ENCODE results near the gene YY2. TPM values are rescaled to one million over a fixed set of nuclear protein-coding genes. Genes with fewer than 3 reads are reported as not detected.

YY2 gene
- total and polyA plus RNA-seq, 2 of the 8 experiments (the other 6 are each of a cell fraction or from before 2014, with no cell fraction given): 0.60 to 1.5 TPM

- H3K18ac ChIP-seq (ENCODE audit: extremely low read depth, low read length): no peak overlapping the region
- no peak for FAIRE-seq
- no peak for TF ChIP-seq JUND (IDR thresholded peaks at IDR 0.05; ENCODE audit: low read length)
- no peak for TF ChIP-seq POU5F1 (IDR thresholded peaks at IDR 0.05; ENCODE audit: low read depth, low read length)
- no peak for TF ChIP-seq YY1 (IDR thresholded peaks at IDR 0.05; ENCODE audit: low read depth, low read length)
- TF ChIP-seq TAF7 (optimal IDR thresholded peaks at IDR 0.05; ENCODE audit: borderline replicate concordance, low read depth, low read length): no peak
- no peak for TF ChIP-seq SIRT6 (IDR thresholded peaks at IDR 0.05; ENCODE audit: low read length)
- TF ChIP-seq RXRA (IDR thresholded peaks at IDR 0.05; ENCODE audit: insufficient read depth, low read depth, low read length): no peak
- no peak for TF ChIP-seq RFX5 (IDR thresholded peaks at IDR 0.05; ENCODE audit: borderline replicate concordance, low read depth, low read length)
- no peak; a peak in 1 of 4 replicates for TF ChIP-seq RAD21 (IDR thresholded peaks at IDR 0.05 in 1 of 2, conservative IDR thresholded peaks at IDR 0.05 in 1 of 2; ENCODE audit: low read depth in 2 of 2, low read length in 2 of 2)
- no peak for TF ChIP-seq ATF3 (IDR thresholded peaks at IDR 0.05; ENCODE audit: insufficient read depth, low read depth, low read length)
- TF ChIP-seq CBX8 (IDR thresholded peaks at IDR 0.05; ENCODE audit: borderline replicate concordance, low read depth, low read length): no peak
- TF ChIP-seq BCL11A (IDR thresholded peaks at IDR 0.05; ENCODE audit: low read depth in 2 of 2, low read length in 2 of 2): no peak
Measured at GRCh38 chrX:21837056-21837455, 18.7 kb upstream of the YY2 start.

More at GRCh38 chrX:21837056-21837455, 18.7 kb upstream of the YY2 start:
- ChIA-PET POLR2A (ENCODE audit: partially characterized antibody) (no interaction called here), CTCF (ENCODE audit: partially characterized antibody) (interaction anchor here (0.9 to 2.2 kb wide), 2 partner anchors 25 to 138 kb away, joined by 3 to 5 read pairs; no protein-coding TSS in a partner anchor)
- H4K8ac ChIP-seq (ENCODE audit: extremely low read depth, insufficient read depth, low read length): no peak overlapping the region
- H3K4me2 ChIP-seq (ENCODE audit: insufficient read depth in 1 of 2, low read depth in 2 of 2, low read length in 2 of 2): no peak overlapping the region
- H3K79me1 ChIP-seq (ENCODE audit: low read depth, low read length): no peaks in the 10 kb centered on the region
- H2BK20ac ChIP-seq (ENCODE audit: low read length): no peak overlapping the region
- no peaks in the 10 kb centered on the region for H4K20me1 ChIP-seq (replicated peaks in 1 of 2; ENCODE audit: control insufficient read depth in 1 of 2, insufficient read depth in 2 of 2, low read length in 2 of 2)
- no peak overlapping the region for H4K5ac ChIP-seq (ENCODE audit: insufficient read length, low read depth, low read length)
- H2BK12ac ChIP-seq (ENCODE audit: low read depth, low read length): no peak overlapping the region
- no peak overlapping the region for H3K56ac ChIP-seq (replicated peaks; ENCODE audit: insufficient read length, low read depth, low read length)
- no peak overlapping the region for H2AFZ ChIP-seq (ENCODE audit: low read length)
- no peaks in the 10 kb centered on the region; a peak in 1 of 7 replicates for H3K4me1 ChIP-seq (replicated peaks in 1 of 4; ENCODE audit: control insufficient read depth in 3 of 4, insufficient read depth in 4 of 4, low read length in 3 of 4)
- no peak overlapping the region for H3K4ac ChIP-seq (replicated peaks; ENCODE audit: insufficient read length, low read depth, low read length)
- no peak overlapping the region for H2BK120ac ChIP-seq (replicated peaks; ENCODE audit: low read depth, low read length)
- H3K27me3 ChIP-seq (replicated peaks in 1 of 4; ENCODE audit: control insufficient read depth in 3 of 4, extremely low read depth in 1 of 4, insufficient read depth in 3 of 4, low read length in 3 of 4): no peaks in the 10 kb centered on the region
- no peak overlapping the region for H3K27ac ChIP-seq (ENCODE audit: low read depth, low read length)
- H3K9me3 ChIP-seq (ENCODE audit: insufficient read depth in 2 of 2, low read depth in 1 of 2, low read length in 1 of 2): no peaks in the 10 kb centered on the region
- no peak overlapping the region for H3K14ac ChIP-seq (ENCODE audit: insufficient read length)
- no peaks in the 10 kb centered on the region for H3K36me3 ChIP-seq (ENCODE audit: control insufficient read depth in 2 of 4, insufficient read depth in 4 of 4, low read length in 3 of 4)
- H3K23me2 ChIP-seq (ENCODE audit: low read depth, low read length): no peaks in the 10 kb centered on the region
- no peak overlapping the region for H2BK15ac ChIP-seq (ENCODE audit: low read length)
- 92% methylated on average over 2 of the region's 2 CpGs; no CpG with 5 or more reads in 1 of the 2 experiments for WGBS, 2 experiments (ENCODE audit: extremely low coverage in 1 of 2, insufficient coverage in 1 of 2, insufficient read length in 1 of 2, insufficient replicate concordance in 2 of 2, low coverage in 1 of 2, low lambda C conversion rate in 2 of 2, missing lambda C conversion rate in 1 of 2)
- no peak overlapping the region for H3K23ac ChIP-seq (ENCODE audit: insufficient read length)
- H2BK5ac ChIP-seq (ENCODE audit: low read depth, low read length): no peak overlapping the region
- no peak overlapping the region for H3K9ac ChIP-seq (replicated peaks in 1 of 4; ENCODE audit: extremely low read depth in 1 of 4, low read depth in 3 of 4, low read length in 3 of 4)
- no peak overlapping the region for H3K4me3 ChIP-seq (ENCODE audit: extremely low read depth in 1 of 4, insufficient read depth in 2 of 4, low read depth in 3 of 4, low read length in 4 of 4)
- no peak overlapping the region for H2AK5ac ChIP-seq (ENCODE audit: low read depth, low read length)
- no peak overlapping the region for H4K91ac ChIP-seq (replicated peaks; ENCODE audit: insufficient read length, low read length)
- peaks cover 0 to 7% of the 10 kb centered on the region in 2 experiments; a peak in 2 of 4 replicates for H3K79me2 ChIP-seq (ENCODE audit: control insufficient read depth in 1 of 2, insufficient read depth in 2 of 2, low read length in 2 of 2)
- no peak for DNase-seq (ENCODE audit: low read depth in 1 of 2, low spot score in 2 of 2)
